Thyroid gland (tissue), 4 donors: ENCODE measurements around the gene NOTCH2.

Experiments
- CTCF ChIP-seq, 6 experiments: fragments of 200-600 bp in 3 of 6; fragments of 450-650 bp in 3 of 6; sonication (generic) in 3 of 6; IDR thresholded peaks; one replicate each; pipeline ENCODE4 v1.5.1; 2016 to 2019; ENCODE audit warnings: antibody characterized with exemption in 6 of 6, mild to moderate bottlenecking in 2 of 6, inconsistent platforms in 1 of 6, moderate library complexity in 1 of 6
- POLR2A ChIP-seq, 2 donors: fragments of 450-650 bp; IDR thresholded peaks; one replicate each; pipeline ENCODE4 v1.6.1; 2017; ENCODE audit warnings: antibody characterized with exemption in 2 of 2, mild to moderate bottlenecking in 2 of 2, moderate library complexity in 1 of 2

GRCh38 chr1:119984771-119985170, 84.7 kb downstream of the NOTCH2 start:
- TF ChIP-seq CTCF (IDR thresholded peaks at IDR 0.05) (no peak), POLR2A (IDR thresholded peaks at IDR 0.05) (no peak)
